HepG2 (cell line): ENCODE measurements around the gene HDDC3. TPM values are rescaled to one million over a fixed set of nuclear protein-coding genes. Genes with fewer than 3 reads are reported as not detected.

Experiments used
- HIVEP1 ChIP-seq: sonication (generic); formaldehyde crosslinking; IDR thresholded peaks from 2 replicates; pipeline ENCODE4 v1.4.0; 2020; ENCODE audit warnings: mild to moderate bottlenecking, missing genetic modification reagents
- NCOA1 ChIP-seq: sonication (generic); formaldehyde crosslinking; IDR thresholded peaks from 2 replicates; pipeline ENCODE4 v1.9.0; 2021; ENCODE audit warnings: missing genetic modification reagents
- PCBP2 ChIP-seq: fragments of 200-400 bp; formaldehyde crosslinking; optimal IDR thresholded peaks from 2 replicates; pipeline ENCODE3; 2018; ENCODE audit warnings: low read length, low read depth; ENCODE audit not compliant: poor library complexity, severe bottlenecking
- RBFOX2 ChIP-seq: fragments of 200-400 bp; formaldehyde crosslinking; IDR thresholded peaks from 2 replicates; pipeline ENCODE4 v1.6.1; 2017; ENCODE audit warnings: low read depth, mild to moderate bottlenecking, low read length
- RBM39 ChIP-seq: fragments of 200-400 bp; formaldehyde crosslinking; IDR thresholded peaks from one replicate; pipeline ENCODE4 v1.6.1; 2018; ENCODE audit warnings: antibody characterized with exemption, mild to moderate bottlenecking, low read depth, low read length; ENCODE audit not compliant: poor library complexity, severe bottlenecking
- SALL1 ChIP-seq: sonication (generic); formaldehyde crosslinking; IDR thresholded peaks from 2 replicates; pipeline ENCODE4 v1.8.0; 2022; ENCODE audit warnings: mild to moderate bottlenecking, missing genetic modification reagents
- SAP130 ChIP-seq: IDR thresholded peaks from 2 replicates; pipeline ENCODE4 v1.6.1; 2016; ENCODE audit warnings: low read depth
- SP4 ChIP-seq: sonication (generic); formaldehyde crosslinking; IDR thresholded peaks from 2 replicates; pipeline ENCODE4 v1.8.1; 2023; ENCODE audit warnings: mild to moderate bottlenecking, missing genetic modification reagents
- TARDBP ChIP-seq: sonication (generic); formaldehyde crosslinking; IDR thresholded peaks from 2 replicates; pipeline ENCODE4 v1.8.0; 2022; ENCODE audit warnings: mild to moderate bottlenecking, missing genetic modification reagents
- TEAD3 ChIP-seq: optimal IDR thresholded peaks from 2 replicates; pipeline ENCODE3; 2016; ENCODE audit warnings: borderline replicate concordance
- WIZ ChIP-seq: sonication (generic); formaldehyde crosslinking; IDR thresholded peaks from 2 replicates; pipeline ENCODE4 v1.5.1; 2020; ENCODE audit warnings: mild to moderate bottlenecking, missing genetic modification reagents
- ZBTB42 ChIP-seq: sonication (generic); formaldehyde crosslinking; IDR thresholded peaks from 2 replicates; pipeline ENCODE4 v1.5.0; 2020; ENCODE audit warnings: mild to moderate bottlenecking, missing genetic modification reagents
- ZFP82 ChIP-seq: sonication (generic); formaldehyde crosslinking; IDR thresholded peaks from 2 replicates; pipeline ENCODE4 v1.5.1; 2020; ENCODE audit warnings: mild to moderate bottlenecking, missing genetic modification reagents, borderline replicate concordance
- ZNF253 ChIP-seq: sonication (generic); formaldehyde crosslinking; IDR thresholded peaks from 2 replicates; pipeline ENCODE4 v1.8.0; 2022; ENCODE audit warnings: mild to moderate bottlenecking, missing genetic modification reagents, borderline replicate concordance
- ZNF367 ChIP-seq: sonication (generic); formaldehyde crosslinking; IDR thresholded peaks from 2 replicates; pipeline ENCODE4 v1.4.0; 2020; ENCODE audit warnings: missing genetic modification reagents, borderline replicate concordance
- ZNF383 ChIP-seq: sonication (generic); formaldehyde crosslinking; IDR thresholded peaks from 2 replicates; pipeline ENCODE4 v1.4.0; 2020; ENCODE audit warnings: missing genetic modification reagents, mild to moderate bottlenecking, borderline replicate concordance
- ZNF501 ChIP-seq: sonication (generic); formaldehyde crosslinking; IDR thresholded peaks from 2 replicates; pipeline ENCODE4 v1.5.1; 2020; ENCODE audit warnings: mild to moderate bottlenecking, moderate library complexity, missing genetic modification reagents
- ZNF543 ChIP-seq: sonication (generic); formaldehyde crosslinking; IDR thresholded peaks from 2 replicates; pipeline ENCODE4 v1.4.0; 2020; ENCODE audit warnings: mild to moderate bottlenecking, missing genetic modification reagents
- ZNF563 ChIP-seq: sonication (generic); formaldehyde crosslinking; IDR thresholded peaks from 2 replicates; pipeline ENCODE4 v1.8.0; 2022; ENCODE audit warnings: mild to moderate bottlenecking, moderate library complexity, missing genetic modification reagents
- ZSCAN22 ChIP-seq: sonication (generic); formaldehyde crosslinking; IDR thresholded peaks from 2 replicates; pipeline ENCODE4 v1.4.0; 2020; ENCODE audit warnings: mild to moderate bottlenecking, missing genetic modification reagents
- polyA plus RNA-seq, 8 experiments: library from polyadenylated mRNA; depleted of rRNA in 3 of 8; stranded (reverse) in 7 of 8; unstranded in 1 of 8; fragments of >200 nt; fragmentation: Illumina TruSeq in 4 of 8; extraction: Trizol in 4 of 8; gene quantifications; 2 replicates each; pipeline versions ENCODE4 v1.2.1 to v1.2.3, GENCODE V29; 2011 to 2016; ENCODE audit warnings: low read depth in 4 of 8, missing spikeins in 1 of 8, mixed read lengths in 1 of 8; ENCODE audit not compliant: insufficient read depth in 1 of 8
- total RNA-seq, 5 experiments: library from RNA; depleted of rRNA; stranded (reverse); fragments of >200 nt; fragmentation: Illumina TruSeq; extraction: Trizol; gene quantifications; 2 replicates each; pipeline ENCODE4 v1.2.3, GENCODE V29; 2016; ENCODE audit warnings: low read depth in 1 of 5
- TF ChIP-seq, protein P1 (sequence below): sonication (generic); formaldehyde crosslinking; IDR thresholded peaks from 2 replicates; pipeline ENCODE4 v1.4.0; 2020; ENCODE audit warnings: missing genetic modification reagents
- TF ChIP-seq, protein P2 (sequence below): sonication (generic); formaldehyde crosslinking; IDR thresholded peaks from 2 replicates; pipeline ENCODE4 v1.4.0; 2020; ENCODE audit warnings: missing genetic modification reagents
- TF ChIP-seq, protein P3 (sequence below): sonication (generic); formaldehyde crosslinking; IDR thresholded peaks from 2 replicates; pipeline ENCODE4 v1.5.0; 2020; ENCODE audit warnings: missing genetic modification reagents, mild to moderate bottlenecking, borderline replicate concordance
- TF ChIP-seq, protein P4 (sequence below): sonication (generic); formaldehyde crosslinking; IDR thresholded peaks from 2 replicates; pipeline ENCODE4 v1.4.0; 2020; ENCODE audit warnings: missing genetic modification reagents

The HDDC3 gene
- total and polyA plus RNA-seq, 2 of the 13 experiments (the other 11 are each of a cell fraction or from before 2014, with no cell fraction given): 18.7 to 28.3 TPM

DNA sequence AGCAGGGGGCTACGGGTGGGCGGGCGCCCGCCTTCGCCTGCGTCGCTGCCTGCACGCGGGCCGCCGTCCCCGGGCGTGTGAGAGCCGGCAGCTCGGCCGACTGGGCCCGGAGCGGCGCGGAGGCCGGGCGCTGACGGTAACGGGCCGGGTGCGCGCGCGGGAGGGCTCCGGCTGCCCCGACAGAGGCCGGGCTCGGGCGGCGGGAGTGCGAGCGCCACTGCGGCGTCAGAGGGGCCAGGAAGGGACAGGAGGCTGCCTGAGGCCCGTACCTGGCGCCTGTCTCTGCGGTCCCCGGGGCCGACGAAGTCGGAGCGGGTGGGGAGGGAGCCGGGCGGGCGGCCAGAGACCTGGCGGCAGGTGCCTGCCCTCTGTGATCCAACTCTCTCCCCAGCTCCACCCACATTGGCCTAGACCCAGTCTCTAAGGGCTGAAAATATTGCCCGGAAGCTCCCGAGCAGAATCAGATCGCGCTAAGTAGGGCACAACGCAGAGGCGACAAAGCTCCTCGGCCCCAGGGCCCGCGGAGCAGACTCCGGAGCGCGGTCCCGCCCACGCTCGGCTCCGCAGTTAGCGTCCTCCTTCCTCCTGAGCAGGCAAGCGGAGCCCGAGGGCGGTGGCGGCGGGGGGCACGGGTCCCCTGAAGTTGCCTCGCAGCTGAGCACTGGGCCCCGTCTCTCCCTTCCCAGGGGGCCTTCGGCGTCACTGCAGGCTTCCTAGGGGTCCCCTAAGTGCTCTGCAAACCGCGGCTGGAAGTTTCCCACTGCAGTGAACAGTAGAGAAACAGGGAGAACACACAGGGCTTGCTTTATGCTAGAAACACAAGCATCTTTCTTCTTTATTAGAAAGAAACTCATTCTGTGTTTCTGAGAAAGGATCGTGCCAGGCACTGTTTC, 29.3 kb downstream of the HDDC3 start, which contains the start of gene MAN2A2 (continued):
- TF ChIP-seq TARDBP (0 out of 2 replicates have a peak, but pooled peaks have one; percentile 8), ZNF367 (CRISPR knock-in tag) (no peak; the same call in 1 of the 2 replicates), ZNF383 (CRISPR knock-in tag) (no peak), PCBP2 (no peak), SAP130 (CRISPR knock-in tag) (peak; percentile 36), ZFP82 (no peak), NCOA1 (no peak), ZNF253 (no peak), RBFOX2 (peak; percentile 22; the same call in 1 of the 2 replicates), ZNF543 (CRISPR knock-in tag) (no peak), TEAD3 (CRISPR knock-in tag) (no peak), HIVEP1 (CRISPR knock-in tag) (no peak), SP4 (CRISPR knock-in tag) (peak; percentile 36; the same call in 1 of the 2 replicates), WIZ (no peak), ZBTB42 (CRISPR knock-in tag) (no peak), ZSCAN22 (CRISPR knock-in tag) (no peak), SALL1 (no peak), ZNF501 (CRISPR knock-in tag) (peak; percentile 23; the same call in 1 of the 2 replicates), ZNF563 (peak; percentile 37), RBM39 (peak; percentile 29)
- TF ChIP-seq, protein P1, sequence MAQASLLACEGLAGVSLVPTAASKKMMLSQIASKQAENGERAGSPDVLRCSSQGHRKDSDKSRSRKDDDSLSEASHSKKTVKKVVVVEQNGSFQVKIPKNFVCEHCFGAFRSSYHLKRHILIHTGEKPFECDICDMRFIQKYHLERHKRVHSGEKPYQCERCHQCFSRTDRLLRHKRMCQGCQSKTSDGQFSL (CRISPR knock-in tag): no peak
- TF ChIP-seq, protein P2, sequence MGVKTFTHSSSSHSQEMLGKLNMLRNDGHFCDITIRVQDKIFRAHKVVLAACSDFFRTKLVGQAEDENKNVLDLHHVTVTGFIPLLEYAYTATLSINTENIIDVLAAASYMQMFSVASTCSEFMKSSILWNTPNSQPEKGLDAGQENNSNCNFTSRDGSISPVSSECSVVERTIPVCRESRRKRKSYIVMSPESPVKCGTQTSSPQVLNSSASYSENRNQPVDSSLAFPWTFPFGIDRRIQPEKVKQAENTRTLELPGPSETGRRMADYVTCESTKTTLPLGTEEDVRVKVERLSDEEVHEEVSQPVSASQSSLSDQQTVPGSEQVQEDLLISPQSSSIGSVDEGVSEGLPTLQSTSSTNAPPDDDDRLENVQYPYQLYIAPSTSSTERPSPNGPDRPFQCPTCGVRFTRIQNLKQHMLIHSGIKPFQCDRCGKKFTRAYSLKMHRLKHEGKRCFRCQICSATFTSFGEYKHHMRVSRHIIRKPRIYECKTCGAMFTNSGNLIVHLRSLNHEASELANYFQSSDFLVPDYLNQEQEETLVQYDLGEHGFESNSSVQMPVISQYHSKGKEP (CRISPR knock-in tag): 0 out of 2 replicates have a peak, but pooled peaks have one; percentile 60
- TF ChIP-seq, protein P3, sequence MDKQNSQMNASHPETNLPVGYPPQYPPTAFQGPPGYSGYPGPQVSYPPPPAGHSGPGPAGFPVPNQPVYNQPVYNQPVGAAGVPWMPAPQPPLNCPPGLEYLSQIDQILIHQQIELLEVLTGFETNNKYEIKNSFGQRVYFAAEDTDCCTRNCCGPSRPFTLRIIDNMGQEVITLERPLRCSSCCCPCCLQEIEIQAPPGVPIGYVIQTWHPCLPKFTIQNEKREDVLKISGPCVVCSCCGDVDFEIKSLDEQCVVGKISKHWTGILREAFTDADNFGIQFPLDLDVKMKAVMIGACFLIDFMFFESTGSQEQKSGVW (CRISPR knock-in tag): no peak
- TF ChIP-seq, protein P4, sequence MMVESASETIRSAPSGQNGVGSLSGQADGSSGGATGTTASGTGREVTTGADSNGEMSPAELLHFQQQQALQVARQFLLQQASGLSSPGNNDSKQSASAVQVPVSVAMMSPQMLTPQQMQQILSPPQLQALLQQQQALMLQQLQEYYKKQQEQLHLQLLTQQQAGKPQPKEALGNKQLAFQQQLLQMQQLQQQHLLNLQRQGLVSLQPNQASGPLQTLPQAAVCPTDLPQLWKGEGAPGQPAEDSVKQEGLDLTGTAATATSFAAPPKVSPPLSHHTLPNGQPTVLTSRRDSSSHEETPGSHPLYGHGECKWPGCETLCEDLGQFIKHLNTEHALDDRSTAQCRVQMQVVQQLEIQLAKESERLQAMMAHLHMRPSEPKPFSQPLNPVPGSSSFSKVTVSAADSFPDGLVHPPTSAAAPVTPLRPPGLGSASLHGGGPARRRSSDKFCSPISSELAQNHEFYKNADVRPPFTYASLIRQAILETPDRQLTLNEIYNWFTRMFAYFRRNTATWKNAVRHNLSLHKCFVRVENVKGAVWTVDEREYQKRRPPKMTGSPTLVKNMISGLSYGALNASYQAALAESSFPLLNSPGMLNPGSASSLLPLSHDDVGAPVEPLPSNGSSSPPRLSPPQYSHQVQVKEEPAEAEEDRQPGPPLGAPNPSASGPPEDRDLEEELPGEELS: 0 out of 2 replicates have a peak, but pooled peaks have one; percentile 41
